T-helper 17 cell (primary cell): ENCODE measurements around the gene DCUN1D2. TPM values are rescaled to one million over a fixed set of nuclear protein-coding genes. Genes with fewer than 3 reads are reported as not detected.
"Not testable (repeated sequence)": the region's sequence is repeated elsewhere in the genome, so short reads cannot be mapped to it uniquely, and the experiment has no call there.

ENCODE experiments used
- ATAC-seq: fragments of 150-1000 bp; cut with Tn5 transposase; 2 replicates; pipeline ENCODE4 v1.10.0; 2021; ENCODE audit warnings: mild to moderate bottlenecking, moderate library complexity
- DNase-seq, 3 donors: peaks; one replicate each; pipeline versions ENCODE4 v3.0.0 to v3.0.0-alpha.2; 2020 to 2021
- H3K9me3 ChIP-seq: one replicate; pipeline ENCODE4 v1.7.0; 2013; ENCODE audit warnings: low read length, mild to moderate bottlenecking; ENCODE audit not compliant: control insufficient read depth, poor library complexity, severe bottlenecking
- H3K27ac Mint-ChIP-seq: one replicate; pipeline ENCODE4 v1.8.0; 2022; ENCODE audit warnings: mild to moderate bottlenecking, moderate library complexity, mixed read lengths
- H3K27me3 Mint-ChIP-seq: one replicate; pipeline ENCODE4 v1.8.0; 2022; ENCODE audit warnings: mixed read lengths
- H3K36me3 Mint-ChIP-seq: one replicate; pipeline ENCODE4 v1.8.0; 2022; ENCODE audit warnings: low read depth, mixed read lengths
- H3K4me1 Mint-ChIP-seq: one replicate; pipeline ENCODE4 v1.8.0; 2022; ENCODE audit warnings: mild to moderate bottlenecking, mixed read lengths
- H3K4me3 Mint-ChIP-seq: one replicate; pipeline ENCODE4 v1.8.0; 2022; ENCODE audit warnings: mild to moderate bottlenecking, moderate library complexity, mixed read lengths
- total RNA-seq, 4 donors: library from RNA in 2 of 4; stranded (reverse) in 2 of 4; gene quantifications; one replicate each; pipeline ENCODE4 v1.2.3 and lab custom pipeline; 2022 to 2026

Gene DCUN1D2
- total RNA-seq, 2 donors from 2014 or later, result 12.8 to 15.2 TPM

- Mint-ChIP-seq H3K27ac (no peak overlapping the region), H3K4me1 (peaks cover 7% of the 10 kb centered on the region), H3K27me3 (no peaks in the 10 kb centered on the region), H3K4me3 (no peak overlapping the region), H3K36me3 (peaks cover 6% of the 10 kb centered on the region)
- ATAC-seq (no peak), DNase-seq (no peak)
- H3K9me3 ChIP-seq, result no peaks in the 10 kb centered on the region
Measured at GRCh38 chr13:113531041-113531873, 40.7 kb upstream of the DCUN1D2 start.

GRCh38 chr13:113528813-113529180 is 38.3 kb upstream of the DCUN1D2 start:
- no peak overlapping the region for H3K4me3 Mint-ChIP-seq
- H3K9me3 ChIP-seq, result no peaks in the 10 kb centered on the region
- peaks cover 11% of the 10 kb centered on the region for H3K36me3 Mint-ChIP-seq
- H3K4me1 Mint-ChIP-seq, result peaks cover 12% of the 10 kb centered on the region
- DNase-seq, result no peak
- H3K27ac Mint-ChIP-seq, result no peak overlapping the region
- ATAC-seq, result no peak
- no peaks in the 10 kb centered on the region for H3K27me3 Mint-ChIP-seq

DNA sequence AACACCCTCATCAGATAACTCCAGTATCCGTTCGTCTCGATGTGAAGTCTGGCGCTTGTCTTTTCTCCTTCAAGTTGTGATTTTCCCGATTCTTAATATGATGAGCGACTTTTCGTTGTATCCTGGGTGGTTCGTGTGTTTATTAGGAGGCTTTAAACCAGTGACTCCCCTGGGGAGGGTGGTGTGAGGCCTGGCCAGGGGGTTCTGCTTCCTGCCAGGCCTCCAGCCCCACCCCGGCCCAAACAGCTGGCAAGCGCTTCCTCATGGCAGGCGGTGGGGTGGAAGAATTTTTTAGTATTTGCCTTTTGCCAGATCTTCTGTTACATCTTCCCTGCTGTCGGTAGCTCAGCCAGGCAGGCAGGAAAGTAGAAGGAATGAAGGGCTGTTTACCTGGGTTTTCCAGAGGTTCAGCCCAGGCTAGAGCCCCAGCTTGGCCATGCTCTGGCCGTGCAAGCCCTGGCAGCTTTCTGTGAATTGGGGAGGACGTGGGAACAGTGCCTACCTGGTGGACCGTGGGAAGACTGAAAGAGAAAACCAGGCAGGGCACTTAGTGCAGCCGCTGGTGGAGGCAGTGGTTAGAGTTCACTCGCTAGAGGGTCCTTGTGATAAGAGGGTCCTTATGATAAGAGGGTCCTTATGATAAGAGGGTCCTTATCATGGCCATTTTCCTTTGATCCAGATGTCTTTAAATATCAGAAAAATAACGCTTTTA is 37.7 kb upstream of the DCUN1D2 start:
- Mint-ChIP-seq H3K36me3 (peaks cover 12% of the 10 kb centered on the region), H3K27ac (no peak overlapping the region), H3K4me1 (peaks cover 16% of the 10 kb centered on the region), H3K4me3 (no peak overlapping the region), H3K27me3 (no peaks in the 10 kb centered on the region)
- no peak for DNase-seq
- no peak for ATAC-seq
- H3K9me3 ChIP-seq, result no peaks in the 10 kb centered on the region

DNA sequence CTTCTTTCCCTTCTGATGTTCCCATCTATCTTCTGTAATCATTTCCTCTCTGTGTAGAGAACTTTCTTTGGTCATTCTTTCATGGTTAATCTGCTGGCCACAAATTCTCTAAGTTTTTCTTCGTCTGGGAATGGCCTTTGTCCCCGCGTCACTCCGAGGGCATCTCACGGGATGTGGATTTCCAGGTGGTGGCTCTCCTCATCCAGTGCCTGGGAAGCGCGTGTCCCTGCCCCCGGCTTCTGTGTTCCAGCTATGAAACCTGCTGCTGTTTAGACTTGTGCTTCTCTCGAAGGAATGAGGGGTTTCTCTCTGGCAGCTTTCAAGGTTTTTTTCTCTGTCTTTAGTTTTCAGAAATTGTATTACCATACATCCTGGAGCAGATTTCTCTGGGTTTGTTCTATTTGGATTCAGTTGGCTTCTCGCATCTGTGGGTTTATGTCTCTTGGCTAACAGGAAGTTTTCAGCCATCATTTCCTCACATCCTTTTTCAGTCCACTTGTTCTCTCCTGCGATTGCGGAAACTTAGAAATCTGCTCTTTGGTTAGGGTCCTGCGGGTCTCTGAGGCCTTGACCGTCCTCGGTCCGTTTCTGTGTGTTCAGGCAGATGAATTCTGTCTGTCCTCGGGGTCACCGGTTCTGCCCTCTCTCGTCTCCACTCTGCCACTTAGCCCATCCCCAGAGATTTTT is 36.9 kb upstream of the DCUN1D2 start:
- no peak for ATAC-seq

DNA sequence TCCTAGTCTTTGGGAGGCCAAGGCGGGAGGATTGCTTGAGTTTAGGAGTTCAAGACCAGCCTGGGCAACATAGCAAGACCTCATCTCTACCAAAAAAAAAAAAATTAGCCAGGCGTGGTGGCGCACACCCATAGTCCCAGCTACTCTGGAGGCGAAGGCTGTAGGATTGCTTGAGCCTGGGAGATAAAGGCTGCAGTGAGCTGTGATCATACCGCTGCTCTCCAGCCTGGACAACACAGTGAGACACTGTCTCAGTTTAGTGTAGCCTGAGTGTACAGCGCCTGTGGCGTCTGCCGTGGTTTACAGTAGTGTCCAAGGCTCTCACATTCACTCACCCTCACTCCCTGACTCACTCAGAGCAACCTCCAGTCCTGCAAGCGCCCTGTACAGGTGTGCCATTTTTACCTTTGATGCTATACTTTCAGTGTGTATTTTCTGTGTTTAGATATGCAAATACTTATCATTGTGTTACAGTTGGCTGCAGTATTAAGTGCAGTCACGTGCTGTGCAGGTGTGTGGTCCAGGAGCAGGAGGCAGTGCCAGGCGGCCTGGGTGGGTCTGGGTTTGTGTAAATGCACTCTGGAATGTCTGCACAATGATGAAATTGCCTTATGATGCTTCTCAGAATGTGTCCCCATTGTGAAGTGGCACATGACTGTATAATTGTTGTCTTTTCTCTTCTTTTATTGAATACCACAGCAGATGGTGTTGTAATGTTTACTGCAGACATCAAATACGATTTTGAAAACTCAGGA is 36.1 kb upstream of the DCUN1D2 start:
- Mint-ChIP-seq H3K27ac (no peak overlapping the region), H3K27me3 (no peaks in the 10 kb centered on the region), H3K4me1 (peaks cover 20% of the 10 kb centered on the region), H3K4me3 (no peak overlapping the region), H3K36me3 (peaks cover 10% of the 10 kb centered on the region)
- no peaks in the 10 kb centered on the region for H3K9me3 ChIP-seq
- ATAC-seq (no peak), DNase-seq (no peak)

More for the DNA sequence above, 36.9 kb upstream of the DCUN1D2 start:
- Mint-ChIP-seq H3K27me3 (no peaks in the 10 kb centered on the region), H3K27ac (no peak overlapping the region), H3K4me1 (peaks cover 17% of the 10 kb centered on the region), H3K36me3 (peaks cover 12% of the 10 kb centered on the region), H3K4me3 (no peak overlapping the region)
- H3K9me3 ChIP-seq, result no peaks in the 10 kb centered on the region
- no peak for DNase-seq

DNA sequence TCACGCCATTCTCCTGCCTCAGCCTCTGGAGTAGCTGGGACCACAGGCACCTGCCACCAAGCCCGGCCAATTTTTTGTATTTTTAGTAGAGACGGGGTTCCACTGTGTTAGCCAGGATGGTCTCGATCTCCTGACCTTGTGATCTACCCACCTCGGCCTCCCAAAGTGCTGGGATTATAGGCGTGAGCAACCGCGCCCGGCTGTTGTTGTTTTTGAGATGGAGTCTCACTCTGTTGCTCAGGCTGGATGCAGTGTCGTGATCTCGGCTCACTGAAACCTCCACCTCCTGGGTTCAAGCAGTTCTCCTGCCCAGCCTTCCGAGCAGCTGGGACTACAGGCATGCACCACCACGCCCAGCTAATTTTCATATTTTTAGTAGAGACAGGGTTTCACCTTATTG is 31.9 kb upstream of the DCUN1D2 start:
- H3K4me1 Mint-ChIP-seq, result peaks cover 21% of the 10 kb centered on the region
- H3K36me3 Mint-ChIP-seq, result peaks cover 12% of the 10 kb centered on the region
- not testable (repeated sequence) for H3K27me3 Mint-ChIP-seq, DNase-seq, H3K4me3 Mint-ChIP-seq, ATAC-seq, H3K9me3 ChIP-seq
- peak overlapping the region; percentile 34 for H3K27ac Mint-ChIP-seq

GRCh38 chr13:113520571-113520970 is 30.1 kb upstream of the DCUN1D2 start:
- DNase-seq, result no peak
- peaks cover 9% of the 10 kb centered on the region for H3K36me3 Mint-ChIP-seq
- H3K27me3 Mint-ChIP-seq, result no peaks in the 10 kb centered on the region
- no peak overlapping the region for H3K27ac Mint-ChIP-seq
- H3K9me3 ChIP-seq, result no peaks in the 10 kb centered on the region
- H3K4me3 Mint-ChIP-seq, result no peak overlapping the region
- H3K4me1 Mint-ChIP-seq, result peaks cover 16% of the 10 kb centered on the region
- ATAC-seq, result no peak

DNA sequence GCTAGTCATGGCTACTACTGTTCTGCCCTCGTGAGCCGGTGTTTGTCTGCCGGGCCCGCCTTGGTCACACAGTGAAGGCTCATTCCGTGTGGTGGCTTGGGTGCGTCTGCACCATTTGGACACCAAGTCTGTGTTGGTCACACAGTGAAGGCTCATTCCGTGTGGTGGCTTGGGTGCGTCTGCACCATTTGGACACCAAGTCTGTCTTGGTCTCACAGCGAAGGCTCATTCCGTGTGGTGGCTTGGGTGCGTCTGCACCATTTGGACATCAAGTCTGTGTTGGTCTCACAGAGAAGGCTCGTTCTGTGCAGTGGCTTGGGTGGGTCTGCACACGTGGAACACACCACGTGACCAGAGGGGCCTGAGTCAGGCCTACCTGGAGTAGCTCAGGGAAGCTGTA is 29.0 kb upstream of the DCUN1D2 start:
- DNase-seq (no peak), ATAC-seq (no peak)
- Mint-ChIP-seq H3K36me3 (peaks cover 9% of the 10 kb centered on the region), H3K27ac (no peak overlapping the region), H3K4me3 (no peak overlapping the region), H3K27me3 (no peaks in the 10 kb centered on the region), H3K4me1 (peaks cover 15% of the 10 kb centered on the region)
- no peaks in the 10 kb centered on the region for H3K9me3 ChIP-seq

DNA sequence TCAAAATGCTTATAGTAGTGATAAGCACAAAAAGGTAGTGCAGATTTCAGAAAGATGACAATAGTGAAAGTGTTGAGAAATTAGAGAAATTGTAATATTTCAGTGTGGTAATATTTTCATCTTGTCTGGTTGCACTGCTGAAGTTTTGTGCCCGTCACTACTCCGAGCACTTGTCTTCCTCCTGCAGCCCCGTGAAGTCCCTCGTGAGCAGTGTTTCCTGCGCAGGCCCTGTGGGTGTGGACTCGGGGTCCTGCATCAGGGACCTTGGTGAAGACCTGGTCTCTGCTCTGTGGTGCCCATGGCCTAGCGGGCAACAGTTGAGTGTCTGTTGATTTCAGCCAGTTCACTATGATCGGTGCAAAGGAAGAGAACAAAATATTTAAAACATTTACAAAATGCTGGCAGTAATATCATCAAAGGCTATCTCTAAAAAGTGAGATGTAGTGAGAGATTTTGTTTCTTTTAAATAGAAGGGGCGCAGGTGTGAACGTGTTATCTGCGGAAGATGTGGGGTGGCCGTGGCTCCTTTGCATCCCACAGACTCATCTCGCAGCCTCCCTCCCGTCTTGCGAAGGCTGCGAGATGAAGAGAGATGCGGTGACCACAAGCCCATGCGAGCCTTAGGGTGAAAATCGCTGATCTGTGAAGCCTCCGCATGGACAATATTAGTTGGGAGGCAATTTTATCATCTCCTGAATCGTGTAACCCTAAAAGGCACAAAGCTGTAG is 27.7 kb upstream of the DCUN1D2 start:
- no peak for ATAC-seq
- no peak for DNase-seq
- peaks cover 5% of the 10 kb centered on the region for H3K36me3 Mint-ChIP-seq
- no peak overlapping the region for H3K27ac Mint-ChIP-seq
- H3K4me3 Mint-ChIP-seq, result no peak overlapping the region
- no peaks in the 10 kb centered on the region for H3K9me3 ChIP-seq
- H3K4me1 Mint-ChIP-seq, result peaks cover 12% of the 10 kb centered on the region
- no peaks in the 10 kb centered on the region for H3K27me3 Mint-ChIP-seq

DNA sequence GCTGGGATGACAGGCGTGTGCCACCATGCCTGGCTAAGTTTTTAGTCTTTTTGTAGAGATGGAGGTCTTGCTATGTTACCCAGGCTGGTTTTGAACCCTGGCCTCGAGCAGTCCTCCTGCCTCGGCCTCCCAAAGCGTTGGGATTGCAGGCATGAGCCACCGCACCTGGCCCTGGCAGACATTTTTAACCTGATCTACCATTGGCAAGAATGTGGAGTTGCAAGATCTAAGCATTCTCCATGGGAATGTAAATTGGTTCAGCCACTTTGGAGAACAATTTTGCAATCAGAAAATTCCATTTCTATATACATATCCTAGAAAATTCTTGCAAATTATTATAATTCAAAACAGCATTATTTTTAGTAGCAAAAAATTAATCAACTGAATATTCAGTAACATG is 24.3 kb upstream of the DCUN1D2 start:
- H3K9me3 ChIP-seq, result no peaks in the 10 kb centered on the region
- Mint-ChIP-seq H3K36me3 (peaks cover 2% of the 10 kb centered on the region), H3K27me3 (no peaks in the 10 kb centered on the region), H3K4me1 (peaks cover 9% of the 10 kb centered on the region), H3K4me3 (no peak overlapping the region), H3K27ac (no peak overlapping the region)
- no peak for DNase-seq
- ATAC-seq, result no peak

GRCh38 chr13:113513761-113514160 is 23.2 kb upstream of the DCUN1D2 start:
- Mint-ChIP-seq H3K36me3 (peaks cover 2% of the 10 kb centered on the region), H3K27me3 (no peaks in the 10 kb centered on the region), H3K4me3 (no peak overlapping the region), H3K27ac (no peak overlapping the region), H3K4me1 (peaks cover 13% of the 10 kb centered on the region)
- no peaks in the 10 kb centered on the region for H3K9me3 ChIP-seq
- ATAC-seq (no peak), DNase-seq (no peak)

GRCh38 chr13:113511361-113511760 is 20.9 kb upstream of the DCUN1D2 start:
- ATAC-seq (no peak), DNase-seq (no peak)
- Mint-ChIP-seq H3K27ac (no peak overlapping the region), H3K27me3 (no peaks in the 10 kb centered on the region), H3K36me3 (peaks cover 2% of the 10 kb centered on the region), H3K4me1 (peaks cover 13% of the 10 kb centered on the region), H3K4me3 (no peak overlapping the region)
- H3K9me3 ChIP-seq, result no peaks in the 10 kb centered on the region
